IMR-90 (cell line): ENCODE data around the gene PCCA. TPM values are rescaled to one million over a fixed set of nuclear protein-coding genes. Genes with fewer than 3 reads are reported as not detected.

ENCODE experiments used
- ATAC-seq: fragments of 200-7000 bp; cut with Tn5 transposase; 2 replicates; pipeline ENCODE4 v1.9.1; 2020; ENCODE audit warnings: low read depth, mild to moderate bottlenecking, moderate library complexity
- BruUV-seq: library from RNA; stranded (reverse); fragments of 400-500 nt; replicated peaks from 2 replicates; lab custom pipeline; 2021; lab: Mats Ljungman, UMichigan
- CTCF ChIA-PET: fragments of 300-600 bp; formaldehyde crosslinking; extraction: SDS; loops from one replicate; lab custom pipeline; 2021; ENCODE audit warnings: antibody characterized with exemption; lab: Yijun Ruan, JAX
- POLR2A ChIA-PET: fragments of 300-600 bp; sonication (Branson Sonifier 250); formaldehyde crosslinking; loops from one replicate; lab custom pipeline; 2022; ENCODE audit warnings: antibody characterized with exemption; ENCODE audit not compliant: unreplicated experiment; lab: Charles Lee
- DNase-seq: peaks from one replicate; pipeline ENCODE4 v3.0.0; 2013
- H2AFZ ChIP-seq: replicated peaks from 2 replicates; pipeline ENCODE3; 2013; ENCODE audit warnings: low read length, mild to moderate bottlenecking; ENCODE audit not compliant: poor library complexity
- H2AK5ac ChIP-seq: 2 replicates; pipeline ENCODE4 v1.6.1; 2013; ENCODE audit warnings: low read depth, low read length, inconsistent platforms
- H2AK9ac ChIP-seq: replicated peaks from 2 replicates; pipeline ENCODE3; 2013; ENCODE audit warnings: mild to moderate bottlenecking, low read depth, low read length, moderate library complexity; ENCODE audit not compliant: poor library complexity
- H2BK120ac ChIP-seq: 2 replicates; pipeline ENCODE4 v1.6.1; 2013; ENCODE audit warnings: low read depth, low read length, inconsistent platforms
- H2BK15ac ChIP-seq: 3 replicates; pipeline ENCODE4 v1.6.1; 2013; ENCODE audit warnings: low read depth, low read length, inconsistent platforms
- H2BK20ac ChIP-seq: 2 replicates; pipeline ENCODE4 v1.6.1; 2013; ENCODE audit warnings: low read depth, mild to moderate bottlenecking, inconsistent platforms, low read length, moderate library complexity
- H2BK5ac ChIP-seq: 2 replicates; pipeline ENCODE4 v1.6.1; 2013; ENCODE audit warnings: mild to moderate bottlenecking, low read depth, low read length, inconsistent platforms; ENCODE audit not compliant: poor library complexity, severe bottlenecking
- H3K14ac ChIP-seq: replicated peaks from 2 replicates; pipeline ENCODE4 v1.6.1; 2013; ENCODE audit warnings: low read depth, low read length, inconsistent platforms
- H3K18ac ChIP-seq: 2 replicates; pipeline ENCODE4 v1.6.1; 2013; ENCODE audit warnings: low read depth, low read length, control low read depth
- H3K23ac ChIP-seq: 2 replicates; pipeline ENCODE4 v1.6.1; 2013; ENCODE audit warnings: low read depth, low read length, inconsistent platforms
- H3K27ac ChIP-seq: 2 replicates; pipeline ENCODE4 v1.5.1; 2013; ENCODE audit warnings: mild to moderate bottlenecking, control low read depth, low read length; ENCODE audit not compliant: insufficient read depth
- H3K27me3 ChIP-seq: 2 replicates; pipeline ENCODE4 v1.6.1; 2013; ENCODE audit warnings: low read length; ENCODE audit not compliant: control insufficient read depth, insufficient read depth
- H3K36me3 ChIP-seq: 2 replicates; pipeline ENCODE4 v1.6.1; 2013; ENCODE audit warnings: low read length, mixed read lengths; ENCODE audit not compliant: control insufficient read depth, insufficient read depth
- H3K4ac ChIP-seq: 2 replicates; pipeline ENCODE4 v1.6.1; 2013; ENCODE audit warnings: low read depth, low read length, inconsistent platforms
- H3K4me1 ChIP-seq: 2 replicates; pipeline ENCODE4 v1.6.1; 2013; ENCODE audit warnings: low read length, mixed read lengths; ENCODE audit not compliant: control insufficient read depth, insufficient read depth
- H3K4me2 ChIP-seq: 2 replicates; pipeline ENCODE4 v1.6.1; 2013; ENCODE audit warnings: low read depth, mild to moderate bottlenecking, control low read depth, low read length, moderate library complexity
- H3K4me3 ChIP-seq: 2 replicates; pipeline ENCODE4 v1.5.1; 2013; ENCODE audit warnings: low read depth, mild to moderate bottlenecking, control low read depth, low read length, moderate library complexity; ENCODE audit not compliant: insufficient read depth
- H3K56ac ChIP-seq: 2 replicates; pipeline ENCODE4 v1.6.1; 2013; ENCODE audit warnings: low read length, inconsistent platforms; ENCODE audit not compliant: insufficient read depth; ENCODE audit errors: extremely low read depth
- H3K79me1 ChIP-seq, 2 experiments: 2 replicates each; pipeline ENCODE4 v1.6.1; 2013; ENCODE audit warnings: low read length in 2 of 2, inconsistent platforms in 1 of 2, low read depth in 1 of 2
- H3K9ac ChIP-seq: 2 replicates; pipeline ENCODE4 v1.6.1; 2013; ENCODE audit warnings: low read depth, low read length, control low read depth
- H3K9me1 ChIP-seq: 2 replicates; pipeline ENCODE4 v1.6.1; 2013; ENCODE audit warnings: low read length, inconsistent platforms; ENCODE audit not compliant: insufficient read depth
- H3K9me3 ChIP-seq: 2 replicates; pipeline ENCODE4 v1.6.1; 2013; ENCODE audit warnings: low read length; ENCODE audit not compliant: control insufficient read depth, insufficient read depth
- H4K20me1 ChIP-seq: 2 replicates; pipeline ENCODE4 v1.6.1; 2013; ENCODE audit warnings: low read length, inconsistent platforms; ENCODE audit not compliant: insufficient read depth
- H4K5ac ChIP-seq: 2 replicates; pipeline ENCODE4 v1.6.1; 2013; ENCODE audit warnings: mild to moderate bottlenecking, low read depth, low read length, control low read depth
- H4K8ac ChIP-seq, 2 experiments: 2 replicates each; pipeline ENCODE4 v1.6.1; 2013; ENCODE audit warnings: low read depth in 2 of 2, low read length in 2 of 2, control low read depth in 1 of 2, inconsistent platforms in 1 of 2
- H4K91ac ChIP-seq: 2 replicates; pipeline ENCODE4 v1.6.1; 2013; ENCODE audit warnings: low read depth, low read length, inconsistent platforms; ENCODE audit not compliant: insufficient read depth
- BHLHE40 ChIP-seq: fragments of 150-350 bp; IDR thresholded peaks from 2 replicates; pipeline ENCODE4 v1.6.1; 2016; ENCODE audit warnings: mild to moderate bottlenecking, low read depth, low read length
- CEBPB ChIP-seq: IDR thresholded peaks from 2 replicates; pipeline ENCODE4 v1.6.1; 2012; ENCODE audit warnings: low read depth, low read length, improper control_type of control experiment
- CTCF ChIP-seq: conservative IDR thresholded peaks from 2 replicates; pipeline ENCODE4 v1.5.1; 2012; ENCODE audit warnings: mild to moderate bottlenecking, low read depth, low read length, improper control_type of control experiment
- FOS ChIP-seq: fragments of 150-350 bp; IDR thresholded peaks from 2 replicates; pipeline ENCODE4 v1.6.1; 2016; ENCODE audit warnings: low read depth, low read length
- MAFK ChIP-seq: IDR thresholded peaks from 2 replicates; pipeline ENCODE4 v1.6.1; 2012; ENCODE audit warnings: low read depth, low read length, improper control_type of control experiment
- MXI1 ChIP-seq: IDR thresholded peaks from 2 replicates; pipeline ENCODE4 v1.6.1; 2012; ENCODE audit warnings: low read depth, mild to moderate bottlenecking, low read length, moderate library complexity, borderline replicate concordance
- NFE2L2 ChIP-seq: fragments of 150-350 bp; IDR thresholded peaks from 2 replicates; pipeline ENCODE4 v1.6.1; 2016; ENCODE audit warnings: low read depth, mild to moderate bottlenecking, low read length
- POLR2A ChIP-seq: IDR thresholded peaks from 2 replicates; pipeline ENCODE4 v1.6.1; 2012; ENCODE audit warnings: mild to moderate bottlenecking, low read depth, low read length
- RAD21 ChIP-seq: IDR thresholded peaks from 2 replicates; pipeline ENCODE4 v1.6.1; 2012; ENCODE audit warnings: low read length, improper control_type of control experiment
- RFX5 ChIP-seq: IDR thresholded peaks from 2 replicates; pipeline ENCODE4 v1.8.0; 2012; ENCODE audit warnings: low read depth, mild to moderate bottlenecking, low read length, moderate library complexity
- SMC3 ChIP-seq: fragments of 150-350 bp; IDR thresholded peaks from 2 replicates; pipeline ENCODE4 v1.6.1; 2016; ENCODE audit warnings: low read depth, mild to moderate bottlenecking, antibody characterized with exemption, low read length, moderate library complexity
- USF2 ChIP-seq: fragments of 150-350 bp; IDR thresholded peaks from 2 replicates; pipeline ENCODE4 v1.6.1; 2017; ENCODE audit warnings: mild to moderate bottlenecking, antibody characterized with exemption, low read length, low read depth
- WGBS, 2 experiments: methylation state at CpG; one replicate each; pipeline versions ENCODE4 v1.1.5 to v1.1.7; 2013; ENCODE audit warnings: missing lambda C conversion rate in 2 of 2; ENCODE audit not compliant: insufficient read length in 1 of 2; ENCODE audit errors: extremely low coverage in 2 of 2; 5-methylcytosine and 5-hydroxymethylcytosine counted together
- dilution Hi-C: fragments of 300-500 bp; cut with HindIII; formaldehyde crosslinking; loops from one replicate; pipeline ENCODE4 v1.14.3; 2018; ENCODE audit warnings: low sequenced_read_pairs; ENCODE audit not compliant: unreplicated experiment
- in situ Hi-C: fragments of 300-500 bp; cut with MboI; formaldehyde crosslinking; loops from 3 replicates; pipeline ENCODE4 v1.14.3; 2019; ENCODE audit warnings: low sequenced_read_pairs, inconsistent platforms, mixed read lengths
- intact Hi-C: fragments of 100-400 bp; cut with micrococcal nuclease; formaldehyde crosslinking; loops from 2 replicates; pipeline ENCODE4 v1.10.0; 2022
- polyA plus RNA-seq, 3 experiments: library from polyadenylated mRNA; depleted of rRNA; stranded (reverse); fragments of >200 nt; gene quantifications; 2 replicates each; pipeline ENCODE4 v1.2.3, GENCODE V29; 2012; ENCODE audit warnings: low replicate concordance in 1 of 3
- total RNA-seq: library from RNA; depleted of rRNA; stranded (reverse); fragments of >200 nt; gene quantifications from 2 replicates; pipeline ENCODE4 v1.2.3, GENCODE V29; 2012

The PCCA gene
- total and polyA plus RNA-seq, 2 of the 4 experiments (the other 2 are of a cell fraction): 7.6 to 24.0 TPM

GRCh38 chr13:100447831-100448230 lies 358.9 kb downstream of the PCCA start:
- Histone ChIP-seq H3K36me3 (0 out of 2 replicates have a peak, but pooled peaks cover 2% of the 10 kb centered on the region), H3K56ac (no peak overlapping the region), H2BK20ac (no peak overlapping the region), H3K23ac (no peak overlapping the region), H3K9me1 (peaks cover 4% of the 10 kb centered on the region; the same call in 1 of the 2 replicates), H3K4me1 (peaks cover 4% of the 10 kb centered on the region; the same call in 1 of the 2 replicates), H4K8ac (no peak overlapping the region), H3K18ac (no peak overlapping the region), H2AK9ac (no peak overlapping the region), H3K4ac (no peak overlapping the region), H4K5ac (no peak overlapping the region), H2BK120ac (no peak overlapping the region), H3K4me2 (no peak overlapping the region), H2AK5ac (no peak overlapping the region), H3K14ac (no peak overlapping the region), H2AFZ (no peak overlapping the region), H3K27me3 (no peaks in the 10 kb centered on the region), H4K91ac (no peak overlapping the region), H3K4me3 (no peak overlapping the region), H4K20me1 (no peaks in the 10 kb centered on the region), H2BK5ac (no peak overlapping the region), H2BK15ac (no peak overlapping the region), H3K27ac (no peak overlapping the region), H3K79me1 (peaks cover 3 to 11% of the 10 kb centered on the region in 2 experiments; a peak in 3 of 4 replicates), H3K9ac (no peak overlapping the region), H3K9me3 (no peaks in the 10 kb centered on the region)
- intact Hi-C loops (no loop called here), dilution Hi-C loops (no loop called here), in situ Hi-C loops (no loop called here)
- TF ChIP-seq USF2 (no peak), FOS (no peak), SMC3 (no peak), RAD21 (no peak), MXI1 (no peak), RFX5 (no peak), NFE2L2 (no peak), CEBPB (no peak), MAFK (no peak), POLR2A (no peak), CTCF (no peak), BHLHE40 (no peak)
- ChIA-PET POLR2A (no interaction called here), CTCF (no interaction called here)
- no TSS peak for BruUV-seq
- DNase-seq (no peak), ATAC-seq (no peak)
- no CpG with 5 or more reads among the region's 5 CpGs for WGBS, 2 experiments
